H1 (cell line): ENCODE measurements around the gene NNMT. TPM values are rescaled to one million over a fixed set of nuclear protein-coding genes. Genes with fewer than 3 reads are reported as not detected.

ENCODE experiments used
- CTCF ChIA-PET: fragments of 300-600 bp; sonication (Branson Sonifier 250); formaldehyde crosslinking; loops from one replicate; lab custom pipeline; 2021; ENCODE audit not compliant: partially characterized antibody; lab: Charles Lee
- POLR2A ChIA-PET: fragments of 300-600 bp; sonication (Branson Sonifier 250); formaldehyde crosslinking; loops from one replicate; lab custom pipeline; 2021; ENCODE audit warnings: inconsistent platforms; ENCODE audit not compliant: partially characterized antibody; lab: Charles Lee
- DNase-seq, 2 experiments: peaks; one replicate each; pipeline versions ENCODE4 v3.0.0 to v3.0.0-alpha.2; 2010 to 2022; ENCODE audit warnings: low spot score in 2 of 2, low read depth in 1 of 2, mixed read lengths in 1 of 2
- FAIRE-seq: peaks from 2 replicates; lab custom pipeline; 2011; peaks lifted over from hg19 to GRCh38; lab: Jason Lieb, UNC
- H2AFZ ChIP-seq: 2 replicates; pipeline ENCODE4 v1.8.1; 2012; ENCODE audit warnings: low read length, inconsistent platforms
- H2AK5ac ChIP-seq: 2 replicates; pipeline ENCODE4 v1.6.1; 2013; ENCODE audit warnings: low read depth, low read length
- H2BK120ac ChIP-seq: replicated peaks from 2 replicates; pipeline ENCODE3; 2013; ENCODE audit warnings: low read depth, low read length, inconsistent platforms
- H2BK12ac ChIP-seq: 2 replicates; pipeline ENCODE4 v1.6.1; 2013; ENCODE audit warnings: low read depth, low read length
- H2BK15ac ChIP-seq: 2 replicates; pipeline ENCODE4 v1.6.1; 2013; ENCODE audit warnings: low read length
- H2BK20ac ChIP-seq: 2 replicates; pipeline ENCODE4 v1.6.1; 2013; ENCODE audit warnings: low read length
- H2BK5ac ChIP-seq: 2 replicates; pipeline ENCODE4 v1.6.1; 2013; ENCODE audit warnings: low read depth, low read length
- H3K14ac ChIP-seq: 2 replicates; pipeline ENCODE4 v1.6.1; 2013; ENCODE audit warnings: inconsistent platforms; ENCODE audit not compliant: insufficient read length
- H3K18ac ChIP-seq: 2 replicates; pipeline ENCODE4 v1.6.1; 2013; ENCODE audit warnings: low read length; ENCODE audit errors: extremely low read depth
- H3K23ac ChIP-seq: 2 replicates; pipeline ENCODE4 v1.6.1; 2013; ENCODE audit warnings: inconsistent platforms; ENCODE audit not compliant: insufficient read length
- H3K23me2 ChIP-seq: 2 replicates; pipeline ENCODE4 v1.6.1; 2013; ENCODE audit warnings: low read depth, low read length
- H3K27ac ChIP-seq: 2 replicates; pipeline ENCODE4 v1.6.1; 2011; ENCODE audit warnings: low read depth, low read length, inconsistent platforms
- H3K27me3 ChIP-seq, 4 experiments: replicated peaks in 1 of 4; 1 replicate in 1 of 4; 2 replicates in 3 of 4; pipeline versions ENCODE4 v1.6.1 to v1.8.1; 2011 to 2013; ENCODE audit warnings: low read length in 3 of 4, mild to moderate bottlenecking in 3 of 4, inconsistent platforms in 2 of 4, mixed read lengths in 2 of 4, moderate library complexity in 1 of 4; ENCODE audit not compliant: control insufficient read depth in 3 of 4, insufficient read depth in 3 of 4; ENCODE audit errors: extremely low read depth in 1 of 4
- H3K36me3 ChIP-seq, 4 experiments: 2 replicates each; pipeline versions ENCODE4 v1.6.1 to v1.8.1; 2011 to 2013; ENCODE audit warnings: mild to moderate bottlenecking in 4 of 4, low read length in 3 of 4, moderate library complexity in 2 of 4, control low read depth in 1 of 4, inconsistent platforms in 1 of 4; ENCODE audit not compliant: insufficient read depth in 4 of 4, control insufficient read depth in 2 of 4
- H3K4ac ChIP-seq: replicated peaks from 2 replicates; pipeline ENCODE3; 2013; ENCODE audit warnings: low read length, low read depth, mixed read lengths, inconsistent platforms; ENCODE audit not compliant: insufficient read length
- H3K4me1 ChIP-seq, 4 experiments: replicated peaks in 1 of 4; 1 replicate in 1 of 4; 2 replicates in 3 of 4; pipeline versions ENCODE4 v1.6.1 to v1.8.1; 2011 to 2013; ENCODE audit warnings: low read length in 3 of 4, inconsistent platforms in 2 of 4, mixed read lengths in 1 of 4; ENCODE audit not compliant: insufficient read depth in 4 of 4, control insufficient read depth in 3 of 4
- H3K4me2 ChIP-seq, 2 experiments: 2 replicates each; pipeline versions ENCODE4 v1.6.1 to v1.8.1; 2011 to 2013; ENCODE audit warnings: low read depth in 2 of 2, low read length in 2 of 2, control low read depth in 1 of 2, inconsistent platforms in 1 of 2, mild to moderate bottlenecking in 1 of 2; ENCODE audit not compliant: insufficient read depth in 1 of 2
- H3K4me3 ChIP-seq, 4 experiments: fragments of 200-600, 300-600 bp in 1 of 4; sonication (generic), shearing (Covaris generic), sonication (Bioruptor Twin) in 1 of 4; 2 replicates each; pipeline versions ENCODE4 v1.5.1 to v1.8.1; 2011 to 2016; ENCODE audit warnings: low read length in 4 of 4, low read depth in 3 of 4, control low read depth in 2 of 4, inconsistent platforms in 2 of 4, mild to moderate bottlenecking in 2 of 4, mixed read lengths in 1 of 4, moderate library complexity in 1 of 4; ENCODE audit not compliant: insufficient read depth in 2 of 4; ENCODE audit errors: extremely low read depth in 1 of 4
- H3K56ac ChIP-seq: replicated peaks from 2 replicates; pipeline ENCODE3; 2013; ENCODE audit warnings: low read depth, mild to moderate bottlenecking, mixed read lengths, low read length, inconsistent platforms; ENCODE audit not compliant: insufficient read length
- H3K79me1 ChIP-seq: 2 replicates; pipeline ENCODE4 v1.6.1; 2013; ENCODE audit warnings: low read depth, low read length, control low read depth
- H3K79me2 ChIP-seq, 2 experiments: 2 replicates each; pipeline versions ENCODE4 v1.6.1 to v1.8.1; 2012 to 2013; ENCODE audit warnings: low read length in 2 of 2, mild to moderate bottlenecking in 2 of 2, inconsistent platforms in 1 of 2; ENCODE audit not compliant: insufficient read depth in 2 of 2, control insufficient read depth in 1 of 2
- H3K9ac ChIP-seq, 4 experiments: replicated peaks in 1 of 4; 1 replicate in 1 of 4; 2 replicates in 3 of 4; pipeline versions ENCODE4 v1.6.1 to v1.8.1; 2011 to 2013; ENCODE audit warnings: low read depth in 3 of 4, low read length in 3 of 4, control low read depth in 2 of 4, mild to moderate bottlenecking in 2 of 4, moderate library complexity in 2 of 4, inconsistent platforms in 1 of 4; ENCODE audit errors: extremely low read depth in 1 of 4
- H3K9me3 ChIP-seq, 2 experiments: 2 replicates each; pipeline versions ENCODE4 v1.6.1 to v1.8.1; 2012 to 2013; ENCODE audit warnings: mild to moderate bottlenecking in 2 of 2, moderate library complexity in 2 of 2, control low read depth in 1 of 2, inconsistent platforms in 1 of 2, low read depth in 1 of 2, low read length in 1 of 2, mixed read lengths in 1 of 2; ENCODE audit not compliant: insufficient read depth in 2 of 2
- H4K20me1 ChIP-seq, 2 experiments: replicated peaks in 1 of 2; 2 replicates each; pipeline versions ENCODE3 to v1.8.1; 2011 to 2013; ENCODE audit warnings: inconsistent platforms in 2 of 2, low read length in 2 of 2, mild to moderate bottlenecking in 1 of 2; ENCODE audit not compliant: insufficient read depth in 2 of 2, control insufficient read depth in 1 of 2
- H4K5ac ChIP-seq: 2 replicates; pipeline ENCODE4 v1.6.1; 2013; ENCODE audit warnings: low read length, low read depth, mixed read lengths, inconsistent platforms; ENCODE audit not compliant: insufficient read length
- H4K8ac ChIP-seq: 2 replicates; pipeline ENCODE4 v1.8.0; 2013; ENCODE audit warnings: mild to moderate bottlenecking, moderate library complexity, low read length, inconsistent platforms; ENCODE audit not compliant: insufficient read depth; ENCODE audit errors: extremely low read depth
- H4K91ac ChIP-seq: replicated peaks from 2 replicates; pipeline ENCODE3; 2013; ENCODE audit warnings: low read length, mixed read lengths, inconsistent platforms; ENCODE audit not compliant: insufficient read length
- POU5F1 ChIP-seq: IDR thresholded peaks from 2 replicates; pipeline ENCODE4 v1.6.1; 2011; ENCODE audit warnings: low read depth, mild to moderate bottlenecking, low read length, moderate library complexity
- WGBS, 2 experiments: shearing (Covaris generic) in 1 of 2; methylation state at CpG; one replicate each; pipeline versions ENCODE4 v1.1.6 to v1.1.7; 2013 to 2015; ENCODE audit warnings: low lambda C conversion rate in 2 of 2, mixed read lengths in 2 of 2, inconsistent platforms in 1 of 2, low coverage in 1 of 2, missing lambda C conversion rate in 1 of 2; ENCODE audit not compliant: insufficient replicate concordance in 2 of 2, insufficient coverage in 1 of 2, insufficient read length in 1 of 2; ENCODE audit errors: extremely low coverage in 1 of 2, missing lambda C conversion rate in 1 of 2; 5-methylcytosine and 5-hydroxymethylcytosine counted together
- polyA plus RNA-seq, 7 experiments: library from polyadenylated mRNA; depleted of rRNA in 3 of 7; stranded (reverse) in 5 of 7; unstranded in 2 of 7; fragments of >200 nt in 5 of 7; fragments of 200-250 nt in 2 of 7; gene quantifications; 1 replicate in 5 of 7; 2 replicates in 1 of 7; 4 replicates in 1 of 7; pipeline versions ENCODE4 v1.2.1 to v1.2.3, GENCODE V29; 2011 to 2013; ENCODE audit warnings: missing spikeins in 2 of 7, mixed read lengths in 2 of 7
- total RNA-seq: library from RNA; stranded (reverse); fragmentation: NEBNext Ultra II Directional; extraction: Animal tissue kit (Norgen Biotek cat#: 25700); gene quantifications from 2 replicates; pipeline ENCODE4 v1.2.1, GENCODE V29; 2021

The NNMT gene
- total and polyA plus RNA-seq, 2 of the 8 experiments (the other 6 are each of a cell fraction or from before 2014, with no cell fraction given), result not detected

DNA sequence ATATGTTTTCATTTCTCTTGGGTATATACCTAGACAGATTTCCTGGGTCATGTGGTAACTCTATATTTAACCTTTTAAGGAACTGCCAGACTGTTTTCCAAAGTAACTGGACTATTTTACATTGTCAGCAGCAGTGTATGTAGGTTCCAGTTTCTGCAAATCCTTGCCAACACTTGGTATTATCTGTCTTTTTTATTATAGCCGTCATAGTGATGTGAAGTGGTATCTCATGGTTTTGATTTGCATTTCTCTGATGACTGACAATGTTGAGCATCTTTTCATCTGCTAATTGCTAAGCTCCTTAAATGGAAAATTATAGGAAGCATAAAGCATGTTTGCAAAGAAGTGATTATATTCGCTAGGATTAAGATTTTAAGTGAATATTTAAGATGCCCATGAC lies 13.9 kb downstream of the NNMT start:
- no peak overlapping the region for H3K4me2 ChIP-seq
- no peak overlapping the region for H2BK120ac ChIP-seq
- no peaks in the 10 kb centered on the region for H3K79me1 ChIP-seq
- H3K9me3 ChIP-seq, result no peaks in the 10 kb centered on the region; a peak in 1 of 4 replicates
- H3K27me3 ChIP-seq, result no peaks in the 10 kb centered on the region
- H3K23me2 ChIP-seq, result no peaks in the 10 kb centered on the region
- no peak overlapping the region for H3K4me3 ChIP-seq
- no peaks in the 10 kb centered on the region for H3K79me2 ChIP-seq
- H3K18ac ChIP-seq, result no peak overlapping the region
- H3K9ac ChIP-seq, result no peak overlapping the region
- H2AFZ ChIP-seq, result no peak overlapping the region
- no peak overlapping the region for H4K8ac ChIP-seq
- H2BK12ac ChIP-seq, result no peak overlapping the region
- no peak overlapping the region for H3K27ac ChIP-seq
- H3K23ac ChIP-seq, result no peak overlapping the region
- no peak overlapping the region for H3K4ac ChIP-seq
- H3K56ac ChIP-seq, result no peak overlapping the region
- TF ChIP-seq POU5F1, result no peak
- TF ChIP-seq, all 59 proteins: peak for 0
- ChIA-PET POLR2A (no interaction called here), CTCF (interaction anchor here (0.6 to 1.9 kb wide), 2 partner anchors 14 to 31 kb away, joined by 3 to 8 read pairs; no protein-coding TSS in a partner anchor)
- peaks cover 0 to 3% (median 1%) of the 10 kb centered on the region in 4 experiments; a peak in 2 of 7 replicates for H3K4me1 ChIP-seq
- FAIRE-seq (no peak), DNase-seq (no peak)
- H4K5ac ChIP-seq, result no peak overlapping the region
- no peak overlapping the region for H2BK5ac ChIP-seq
- no peaks in the 10 kb centered on the region for H4K20me1 ChIP-seq
- no peak overlapping the region for H2BK20ac ChIP-seq
- H3K36me3 ChIP-seq, result no peaks in the 10 kb centered on the region
- no peak overlapping the region for H2AK5ac ChIP-seq
- H2BK15ac ChIP-seq, result no peak overlapping the region
- H3K14ac ChIP-seq, result no peak overlapping the region
- 97% methylated on average over 2 of the region's 2 CpGs; no CpG with 5 or more reads in 1 of the 2 experiments for WGBS, 2 experiments
- no peak overlapping the region for H4K91ac ChIP-seq
